ENCODE results near the gene KRTAP20-2. TPM values are rescaled to one million over a fixed set of nuclear protein-coding genes. Genes with fewer than 3 reads are reported as not detected.

Gene KRTAP20-2
- not detected for total RNA-seq

DNA sequence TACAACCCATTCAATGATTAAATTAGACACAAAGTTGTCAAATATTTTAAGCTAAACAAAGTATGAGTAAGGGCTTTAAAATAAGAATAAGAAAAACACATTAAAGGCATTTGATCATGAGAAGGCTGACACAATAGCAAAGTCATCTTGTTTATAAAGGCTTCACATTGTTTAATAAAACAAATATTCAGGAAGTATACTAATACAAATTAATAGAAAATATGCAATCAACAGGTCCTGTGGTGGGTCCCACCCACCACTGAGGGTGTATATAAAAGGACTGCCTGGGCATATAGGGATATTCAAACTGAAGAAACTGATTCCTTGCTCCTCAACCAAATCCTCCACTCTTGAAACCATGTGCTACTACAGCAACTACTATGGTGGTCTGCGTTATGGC lies at the start of gene KRTAP20-2:
Gene KRTAP20-2, plus strand, starts transcription at position 301 of the 400 bp plus-strand sequence. Its CDS starts 58 bp downstream, at position 359.
- H3K36me3 Mint-ChIP-seq (ENCODE audit: low read depth), result no peaks in the 10 kb centered on the region
- no peaks in the 10 kb centered on the region for H3K9me3 Mint-ChIP-seq
- no peak within 1 kb of the TSS for H3K4me3 Mint-ChIP-seq
- H3K27ac Mint-ChIP-seq, result no peak within 1 kb of the TSS
- no peak for DNase-seq
- H3K4me1 Mint-ChIP-seq, result no peaks in the 10 kb centered on the region
- no peaks in the 10 kb centered on the region for H3K27me3 Mint-ChIP-seq
- POLR2A ChIA-PET, result no interaction called here
- CTCF ChIA-PET, result no interaction called here

DNA sequence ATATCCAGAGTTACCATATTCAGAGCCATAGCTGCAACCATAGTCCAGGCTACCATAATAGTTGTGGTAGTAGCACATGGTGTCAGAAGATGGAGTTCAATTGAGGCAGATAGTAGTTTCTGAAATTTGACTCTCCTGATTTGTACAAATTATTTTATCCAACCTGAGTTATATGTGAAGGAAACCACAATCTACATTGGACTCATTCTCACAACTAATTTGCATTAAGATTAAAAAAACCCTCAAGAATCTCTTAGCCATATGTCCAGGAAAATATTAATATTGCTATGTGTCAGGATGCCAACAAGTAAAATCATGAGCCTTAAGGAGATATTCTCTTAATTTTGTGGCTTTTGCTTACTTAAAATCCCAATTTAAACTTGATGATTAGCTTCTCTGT lies 44.7 kb upstream of the KRTAP20-2 start, which contains the start of gene KRTAP22-2:
Gene KRTAP22-2, minus strand, starts transcription at position 101 of the 400 bp plus-strand sequence.
- DNase-seq, result no peak
- no peaks in the 10 kb centered on the region for H3K4me1 Mint-ChIP-seq
- ChIA-PET CTCF (no interaction called here), POLR2A (no interaction called here)
- no peaks in the 10 kb centered on the region for H3K27me3 Mint-ChIP-seq
- H3K36me3 Mint-ChIP-seq (ENCODE audit: low read depth), result no peaks in the 10 kb centered on the region
- H3K9me3 Mint-ChIP-seq, result peaks cover 7% of the 10 kb centered on the region
- no peak within 1 kb of the TSS for H3K27ac Mint-ChIP-seq
- H3K4me3 Mint-ChIP-seq, result no peak within 1 kb of the TSS

GRCh38 chr21:30592140-30592539 lies 42.9 kb upstream of the KRTAP20-2 start, which contains the start of gene KRTAP6-3:
Gene KRTAP6-3, plus strand, starts transcription at chr21:30592440. Its CDS starts 6 bp downstream, at chr21:30592446.
- H3K36me3 Mint-ChIP-seq (ENCODE audit: low read depth), result no peaks in the 10 kb centered on the region
- H3K4me3 Mint-ChIP-seq, result no peak within 1 kb of the TSS
- H3K4me1 Mint-ChIP-seq, result no peaks in the 10 kb centered on the region
- ChIA-PET CTCF (no interaction called here), POLR2A (no interaction called here)
- peaks cover 7% of the 10 kb centered on the region for H3K9me3 Mint-ChIP-seq
- DNase-seq, result no peak
- H3K27me3 Mint-ChIP-seq, result no peaks in the 10 kb centered on the region
- no peak within 1 kb of the TSS for H3K27ac Mint-ChIP-seq

- Mint-ChIP-seq H3K4me3 (no peak within 1 kb of the TSS), H3K36me3 (ENCODE audit: low read depth) (no peaks in the 10 kb centered on the region), H3K27me3 (no peaks in the 10 kb centered on the region), H3K9me3 (peaks cover 12% of the 10 kb centered on the region), H3K4me1 (no peaks in the 10 kb centered on the region), H3K27ac (no peak within 1 kb of the TSS)
- ChIA-PET POLR2A (no interaction called here), CTCF (no interaction called here)
- DNase-seq, result no peak
Observed at GRCh38 chr21:30598802-30599201, 36.2 kb upstream of the KRTAP20-2 start, which contains the start of gene KRTAP6-2. Gene KRTAP6-2, minus strand, starts transcription at chr21:30598902. Its CDS starts 28 bp downstream, at chr21:30598874.

- peaks cover 9% of the 10 kb centered on the region for H3K9me3 Mint-ChIP-seq
- ChIA-PET POLR2A (no interaction called here), CTCF (no interaction called here)
- DNase-seq, result no peak
- H3K4me3 Mint-ChIP-seq, result no peak within 1 kb of the TSS
- no peaks in the 10 kb centered on the region for H3K27me3 Mint-ChIP-seq
- no peaks in the 10 kb centered on the region for H3K4me1 Mint-ChIP-seq
- H3K27ac Mint-ChIP-seq, result no peak within 1 kb of the TSS
- no peaks in the 10 kb centered on the region for H3K36me3 Mint-ChIP-seq (ENCODE audit: low read depth)
Observed at GRCh38 chr21:30600787-30601186, 34.2 kb upstream of the KRTAP20-2 start, which contains the start of gene KRTAP22-1. Gene KRTAP22-1, plus strand, starts transcription at chr21:30601087.

- POLR2A ChIA-PET, result no interaction called here
- no peak for DNase-seq
- CTCF ChIA-PET, result interaction anchor here (1.3 kb wide), 1 partner anchor 257 kb away, joined by 3 read pairs; no protein-coding TSS in a partner anchor
- H3K36me3 Mint-ChIP-seq (ENCODE audit: low read depth), result no peaks in the 10 kb centered on the region
- H3K4me1 Mint-ChIP-seq, result no peaks in the 10 kb centered on the region
- peaks cover 9% of the 10 kb centered on the region for H3K9me3 Mint-ChIP-seq
- no peaks in the 10 kb centered on the region for H3K27me3 Mint-ChIP-seq
- no peak overlapping the region for H3K4me3 Mint-ChIP-seq
- H3K27ac Mint-ChIP-seq, result no peak overlapping the region
Observed at GRCh38 chr21:30605968-30606367, 29.0 kb upstream of the KRTAP20-2 start.

GRCh38 chr21:30612132-30612531 lies 22.9 kb upstream of the KRTAP20-2 start:
- CTCF ChIA-PET, result no interaction called here
- H3K9me3 Mint-ChIP-seq, result peaks cover 1% of the 10 kb centered on the region
- DNase-seq, result no peak

DNA sequence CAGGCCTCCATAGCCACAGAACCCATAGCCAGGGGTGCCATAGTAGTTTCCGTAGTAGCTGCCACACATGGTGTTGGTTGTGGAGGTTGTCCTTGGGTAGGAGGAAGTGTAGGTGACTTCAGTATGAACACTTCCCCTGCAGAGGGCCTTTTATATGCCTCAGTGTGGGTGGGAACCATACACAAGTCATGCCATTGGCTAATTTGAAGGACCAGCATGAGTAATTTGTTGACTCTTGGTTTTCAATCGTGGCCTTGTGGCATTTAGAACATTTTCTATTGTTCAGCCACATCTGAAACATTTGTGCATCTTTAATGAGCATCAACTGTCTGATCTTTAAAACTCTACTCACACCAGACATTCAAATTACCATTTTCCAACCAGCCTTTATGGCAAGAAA lies 21.2 kb upstream of the KRTAP20-2 start, which contains the start of gene KRTAP6-1:
Gene KRTAP6-1, minus strand, starts transcription at position 95 of the 400 bp plus-strand sequence. Its CDS starts 26 bp downstream, at position 69.
- no peaks in the 10 kb centered on the region for H3K27me3 Mint-ChIP-seq
- H3K27ac Mint-ChIP-seq, result no peak within 1 kb of the TSS
- H3K36me3 Mint-ChIP-seq (ENCODE audit: low read depth), result no peaks in the 10 kb centered on the region
- POLR2A ChIA-PET, result no interaction called here
- CTCF ChIA-PET, result no interaction called here
- no peak within 1 kb of the TSS for H3K4me3 Mint-ChIP-seq
- H3K9me3 Mint-ChIP-seq, result peaks cover 1% of the 10 kb centered on the region
- no peak for DNase-seq
- H3K4me1 Mint-ChIP-seq, result no peaks in the 10 kb centered on the region

More at GRCh38 chr21:30612132-30612531, 22.9 kb upstream of the KRTAP20-2 start:
- POLR2A ChIA-PET, result no interaction called here
- no peak overlapping the region for H3K27ac Mint-ChIP-seq
- no peaks in the 10 kb centered on the region for H3K4me1 Mint-ChIP-seq
- H3K36me3 Mint-ChIP-seq (ENCODE audit: low read depth), result no peaks in the 10 kb centered on the region
- H3K27me3 Mint-ChIP-seq, result no peaks in the 10 kb centered on the region
- H3K4me3 Mint-ChIP-seq, result no peak overlapping the region

- Mint-ChIP-seq H3K4me3 (no peak overlapping the region), H3K9me3 (peaks cover 1% of the 10 kb centered on the region), H3K27me3 (no peaks in the 10 kb centered on the region), H3K4me1 (no peaks in the 10 kb centered on the region), H3K36me3 (ENCODE audit: low read depth) (no peaks in the 10 kb centered on the region), H3K27ac (no peak overlapping the region)
- DNase-seq, result no peak
- ChIA-PET CTCF (no interaction called here), POLR2A (no interaction called here)
Observed at GRCh38 chr21:30615199-30615598, 19.8 kb upstream of the KRTAP20-2 start.

- H3K27me3 Mint-ChIP-seq, result no peaks in the 10 kb centered on the region
- DNase-seq, result no peak
- no peak within 1 kb of the TSS for H3K4me3 Mint-ChIP-seq
- peaks cover 1% of the 10 kb centered on the region for H3K9me3 Mint-ChIP-seq
- ChIA-PET POLR2A (no interaction called here), CTCF (no interaction called here)
- no peaks in the 10 kb centered on the region for H3K36me3 Mint-ChIP-seq (ENCODE audit: low read depth)
- H3K27ac Mint-ChIP-seq, result no peak within 1 kb of the TSS
- H3K4me1 Mint-ChIP-seq, result no peaks in the 10 kb centered on the region
Observed at GRCh38 chr21:30616125-30616524, 18.9 kb upstream of the KRTAP20-2 start, which contains the start of gene KRTAP20-1. Gene KRTAP20-1, plus strand, starts transcription at chr21:30616425. Its CDS starts 30 bp downstream, at chr21:30616455.

DNA sequence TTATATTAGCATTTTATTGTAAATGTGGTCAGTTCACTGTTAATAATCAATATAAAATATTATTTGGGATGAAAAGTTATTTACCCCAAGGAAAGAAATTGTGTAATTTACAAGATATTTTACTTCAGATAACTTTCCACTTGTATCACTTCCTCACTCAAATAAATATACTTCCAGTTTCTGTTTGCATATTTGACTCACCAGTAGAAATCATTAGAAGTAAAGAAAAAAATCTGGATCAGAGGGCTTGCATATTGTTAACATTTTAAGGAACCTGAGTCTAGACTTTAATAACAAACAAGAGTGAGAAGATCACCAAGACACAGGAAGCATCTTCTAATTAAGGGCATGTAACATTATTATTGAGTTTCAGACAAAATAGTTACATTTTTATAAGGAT lies 14.9 kb upstream of the KRTAP20-2 start:
- ChIA-PET POLR2A (no interaction called here), CTCF (no interaction called here)
- no peak for DNase-seq
- Mint-ChIP-seq H3K36me3 (ENCODE audit: low read depth) (no peaks in the 10 kb centered on the region), H3K4me3 (no peak overlapping the region), H3K27me3 (no peaks in the 10 kb centered on the region), H3K27ac (no peak overlapping the region), H3K4me1 (no peaks in the 10 kb centered on the region), H3K9me3 (peaks cover 2% of the 10 kb centered on the region)

DNA sequence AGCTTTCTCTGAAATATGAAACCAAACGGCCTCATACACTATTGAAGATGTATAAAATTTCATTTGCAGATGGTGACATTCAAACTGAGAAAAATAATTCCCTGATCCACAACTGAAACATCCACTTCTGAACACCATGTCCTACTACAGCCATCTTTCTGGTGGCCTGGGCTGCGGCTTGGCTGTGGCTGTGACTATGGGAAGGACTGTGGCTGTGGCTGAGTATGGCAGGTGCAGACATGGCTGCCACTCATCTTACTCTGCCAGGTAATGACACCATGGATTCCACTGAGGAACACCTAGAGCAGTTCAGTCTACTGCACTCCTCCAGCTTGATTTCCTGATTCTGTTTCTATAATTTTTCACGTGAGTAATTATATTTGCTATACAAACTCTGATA lies 14.5 kb upstream of the KRTAP20-2 start, which contains the start of gene KRTAP20-4:
Gene KRTAP20-4, plus strand, starts transcription at position 106 of the 400 bp plus-strand sequence.
- DNase-seq, result no peak
- ChIA-PET POLR2A (no interaction called here), CTCF (no interaction called here)
- Mint-ChIP-seq H3K4me1 (no peaks in the 10 kb centered on the region), H3K4me3 (no peak within 1 kb of the TSS), H3K27me3 (no peaks in the 10 kb centered on the region), H3K9me3 (peaks cover 2% of the 10 kb centered on the region), H3K27ac (no peak within 1 kb of the TSS), H3K36me3 (ENCODE audit: low read depth) (no peaks in the 10 kb centered on the region)

DNA sequence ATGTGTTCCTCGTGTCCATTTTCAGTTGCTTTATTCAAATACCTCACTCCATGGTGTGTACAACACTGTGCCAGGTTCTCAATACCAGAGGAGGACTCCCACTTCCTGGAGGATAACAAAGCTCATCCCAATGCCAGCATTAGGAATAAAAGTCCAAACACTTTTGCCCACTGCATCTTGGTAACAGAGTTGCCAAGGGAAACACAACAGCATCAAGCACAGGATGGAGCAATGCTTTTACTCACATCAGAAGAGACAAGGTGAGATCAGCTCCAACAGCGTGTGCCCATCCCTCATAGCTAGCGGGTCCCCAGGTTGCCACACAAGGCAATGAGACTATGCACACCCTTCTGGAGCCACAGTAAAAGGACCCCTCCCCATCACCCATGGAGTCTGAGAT lies 11.6 kb upstream of the KRTAP20-2 start:
- no peak for DNase-seq
- no peak overlapping the region for H3K27ac Mint-ChIP-seq
- POLR2A ChIA-PET, result no interaction called here
- no peaks in the 10 kb centered on the region for H3K36me3 Mint-ChIP-seq (ENCODE audit: low read depth)
- peaks cover 2% of the 10 kb centered on the region for H3K9me3 Mint-ChIP-seq
- CTCF ChIA-PET, result no interaction called here
- no peaks in the 10 kb centered on the region for H3K4me1 Mint-ChIP-seq
- H3K27me3 Mint-ChIP-seq, result no peaks in the 10 kb centered on the region
- H3K4me3 Mint-ChIP-seq, result no peak overlapping the region

DNA sequence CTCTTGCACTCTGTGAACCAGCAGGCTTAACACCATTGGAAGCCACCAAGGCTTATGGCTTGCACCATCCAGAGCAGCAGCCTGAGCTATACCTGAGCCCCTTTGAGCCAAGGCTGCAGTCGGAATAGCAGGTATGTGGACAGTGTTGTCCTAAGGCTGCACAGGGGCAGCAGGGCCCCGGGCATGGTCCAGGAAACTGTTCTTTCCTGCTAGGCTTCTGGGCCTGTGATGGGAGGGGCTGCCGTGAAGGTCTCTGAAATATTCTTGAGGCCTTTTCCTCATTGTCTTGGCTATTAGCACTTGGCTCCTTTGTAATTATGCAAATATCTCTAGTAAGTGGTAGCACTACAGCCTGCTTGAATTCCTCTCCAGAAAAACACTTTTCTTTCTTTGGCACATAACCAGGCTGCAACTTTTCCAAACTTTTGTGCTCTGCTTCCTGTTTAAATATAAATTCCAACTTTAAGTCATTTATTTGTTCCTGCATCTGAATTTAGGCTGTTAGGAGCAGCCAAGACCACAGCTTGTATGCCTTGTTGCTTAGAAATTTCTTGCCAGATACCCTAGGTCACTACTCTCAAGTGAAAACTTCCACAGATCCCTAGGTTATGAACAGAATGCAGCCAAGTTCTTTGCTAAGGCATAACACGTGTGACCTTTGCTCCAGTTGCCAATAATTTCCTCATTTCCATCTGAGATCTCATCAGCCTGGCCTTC lies 9.4 kb upstream of the KRTAP20-2 start:
- Mint-ChIP-seq H3K4me3 (no peak overlapping the region), H3K36me3 (ENCODE audit: low read depth) (no peaks in the 10 kb centered on the region), H3K9me3 (peaks cover 2% of the 10 kb centered on the region), H3K27me3 (no peaks in the 10 kb centered on the region), H3K4me1 (no peaks in the 10 kb centered on the region), H3K27ac (no peak overlapping the region)
- DNase-seq, result no peak
- ChIA-PET CTCF (no interaction called here), POLR2A (no interaction called here)
